Lower leg skin (tissue), 4 donors: ENCODE measurements around the gene ZNF653. TPM values are rescaled to one million over a fixed set of nuclear protein-coding genes. Genes with fewer than 3 reads are reported as not detected.

Source experiments
- DNase-seq, 2 donors: peaks; one replicate each; pipeline ENCODE4 v3.0.0-alpha.2; 2019; ENCODE audit warnings: low spot score in 2 of 2
- H3K4me3 ChIP-seq: fragments of 200-600 bp; sonication (generic); 2 replicates; pipeline ENCODE4 v1.5.1; 2017; ENCODE audit warnings: mild to moderate bottlenecking, low read depth; ENCODE audit not compliant: poor library complexity, severe bottlenecking
- CTCF ChIP-seq, 3 donors: fragments of 450-650 bp; IDR thresholded peaks; one replicate each; pipeline ENCODE4 v1.5.1; 2016; ENCODE audit warnings: antibody characterized with exemption in 3 of 3, mild to moderate bottlenecking in 3 of 3, moderate library complexity in 2 of 3
- POLR2A ChIP-seq, 2 donors: fragments of 450-650 bp; IDR thresholded peaks; one replicate each; pipeline ENCODE4 v1.6.1; 2016 to 2017; ENCODE audit warnings: antibody characterized with exemption in 2 of 2, mild to moderate bottlenecking in 1 of 2, moderate library complexity in 1 of 2
- WGBS, 2 donors: methylation state at CpG; one replicate each; pipeline ENCODE4 v1.1.5; 2018; 5-methylcytosine and 5-hydroxymethylcytosine counted together
- intact Hi-C: fragments of 100-400 bp; cut with DNase I; formaldehyde crosslinking; loops from one replicate; pipeline ENCODE4 v1.15.0; 2023; ENCODE audit warnings: low total_unique reads
- total RNA-seq, 4 donors: library from RNA; depleted of rRNA; stranded (reverse); fragments of >200 nt; gene quantifications; one replicate each; pipeline ENCODE4 v1.1.0, GENCODE V29; 2016

ZNF653 gene
- total RNA-seq, 4 donors from 2014 or later, result 8.4 to 16.9 (median 11.6) TPM

GRCh38 chr19:11530432-11530831 lies 24.8 kb upstream of the ZNF653 start:
- 20 to 27% methylated on average over 9 of the region's 9 CpGs for WGBS, 2 donors
- no peak for TF ChIP-seq CTCF (IDR thresholded peaks at IDR 0.05)
- no peak for TF ChIP-seq POLR2A (IDR thresholded peaks at IDR 0.05)
- peak; percentile 50 to 88 for DNase-seq
- no peak overlapping the region for H3K4me3 ChIP-seq
- intact Hi-C loops, result no loop called here

- 0 to 1% methylated on average over 37 to 39 of the region's 47 CpGs for WGBS, 2 donors
- TF ChIP-seq POLR2A (IDR thresholded peaks at IDR 0.05), result no peak
- TF ChIP-seq CTCF (IDR thresholded peaks at IDR 0.05), result peak in 1 of 3 donors; percentile 9
These were observed 23.1 kb upstream of the ZNF653 start, which contains the start of gene ECSIT for GRCh38 chr19:11528551-11529341. Gene ECSIT, minus strand, starts transcription at chr19:11529134. Its CDS starts 9,964 bp downstream, at chr19:11519170.

GRCh38 chr19:11519138-11519537 lies 13.5 kb upstream of the ZNF653 start:
- WGBS, 2 donors, result 91 to 92% methylated on average over 8 to 9 of the region's 9 CpGs
- TF ChIP-seq CTCF (IDR thresholded peaks at IDR 0.05), result no peak
- no peak for TF ChIP-seq POLR2A (IDR thresholded peaks at IDR 0.05)
- DNase-seq, result no peak
- H3K4me3 ChIP-seq, result no peak overlapping the region
- intact Hi-C loops, result no loop called here

More at GRCh38 chr19:11528551-11529341, 23.1 kb upstream of the ZNF653 start, which contains the start of gene ECSIT:
- DNase-seq, result peak; percentile 98 to 99
- H3K4me3 ChIP-seq, result peak within 1 kb of the TSS; percentile 64
- intact Hi-C loops, result no loop called here

GRCh38 chr19:11513946-11514345 lies 8.3 kb upstream of the ZNF653 start:
- WGBS, 2 donors, result 92 to 95% methylated on average over 17 to 20 of the region's 20 CpGs

GRCh38 chr19:11510444-11510843 lies 4.8 kb upstream of the ZNF653 start:
- TF ChIP-seq CTCF (IDR thresholded peaks at IDR 0.05) (no peak), POLR2A (IDR thresholded peaks at IDR 0.05) (no peak)
- intact Hi-C loops, result no loop called here
- WGBS, 2 donors, result 91 to 94% methylated on average over 8 of the region's 8 CpGs

More at GRCh38 chr19:11513946-11514345, 8.3 kb upstream of the ZNF653 start:
- no peak for TF ChIP-seq POLR2A (IDR thresholded peaks at IDR 0.05)
- no peak for TF ChIP-seq CTCF (IDR thresholded peaks at IDR 0.05)
- DNase-seq, result no peak
- intact Hi-C loops, result no loop called here
- no peak overlapping the region for H3K4me3 ChIP-seq

More at GRCh38 chr19:11510444-11510843, 4.8 kb upstream of the ZNF653 start:
- DNase-seq, result no peak
- no peak overlapping the region for H3K4me3 ChIP-seq
